AG04450 (cell line): ENCODE data around the gene MOV10L1. TPM values are rescaled to one million over a fixed set of nuclear protein-coding genes. Genes with fewer than 3 reads are reported as not detected.

Experiments used
- CTCF ChIA-PET: fragments of 300-600, 350-600 bp; formaldehyde crosslinking; extraction: SDS; loops from one replicate; lab custom pipeline; 2022; ENCODE audit warnings: antibody characterized with exemption, inconsistent platforms; lab: Charles Lee
- POLR2A ChIA-PET: fragments of 350-600 bp; formaldehyde crosslinking; extraction: SDS; loops from one replicate; lab custom pipeline; 2021; ENCODE audit warnings: antibody characterized with exemption, inconsistent platforms; lab: Yijun Ruan, JAX
- DNase-seq: peaks from one replicate; pipeline ENCODE4 v3.0.0-alpha.2; 2011; ENCODE audit warnings: low read depth, low spot score
- H3K27ac ChIP-seq: one replicate; pipeline ENCODE4 v1.5.1; 2012; ENCODE audit warnings: low read depth, low read length, control low read depth
- H3K27me3 ChIP-seq: one replicate; pipeline ENCODE4 v1.6.0; 2012; ENCODE audit warnings: low read length; ENCODE audit not compliant: control insufficient read depth, insufficient read depth
- H3K4me3 ChIP-seq: 2 replicates; pipeline ENCODE4 v1.5.1; 2011; ENCODE audit warnings: mild to moderate bottlenecking, low read depth, low read length, control low read depth
- H3K9me3 ChIP-seq: 2 replicates; pipeline ENCODE4 v1.5.1; 2012; ENCODE audit warnings: low read length; ENCODE audit not compliant: control insufficient read depth, insufficient read depth
- CTCF ChIP-seq: IDR thresholded peaks from 2 replicates; pipeline ENCODE4 v1.5.1; 2011; ENCODE audit warnings: low read depth, low read length, control low read depth, inconsistent platforms
- polyA plus RNA-seq: library from polyadenylated mRNA; depleted of rRNA; stranded (reverse); fragments of >200 nt; gene quantifications from 2 replicates; pipeline ENCODE4 v1.2.3, GENCODE V29; 2011

MOV10L1 gene
- polyA plus RNA-seq, 1 experiment, result 4.2 TPM

- no peak overlapping the region for H3K4me3 ChIP-seq
- no peak for DNase-seq
- ChIA-PET POLR2A (no interaction called here), CTCF (no interaction called here)
- peaks cover 13% of the 10 kb centered on the region; the same call in 1 of the 2 replicates for H3K9me3 ChIP-seq
- no peaks in the 10 kb centered on the region for H3K27me3 ChIP-seq
- TF ChIP-seq CTCF, result no peak
- no peak overlapping the region for H3K27ac ChIP-seq
Observed at GRCh38 chr22:50178871-50179869, 89.4 kb downstream of the MOV10L1 start.

GRCh38 chr22:50179937-50180726 is 90.3 kb downstream of the MOV10L1 start:
- peaks cover 13% of the 10 kb centered on the region; the same call in 1 of the 2 replicates for H3K9me3 ChIP-seq
- DNase-seq, result no peak
- no peaks in the 10 kb centered on the region for H3K27me3 ChIP-seq
- CTCF ChIA-PET, result no interaction called here
- TF ChIP-seq CTCF, result no peak
- POLR2A ChIA-PET, result no interaction called here
- no peak overlapping the region for H3K27ac ChIP-seq
- H3K4me3 ChIP-seq, result no peak overlapping the region

GRCh38 chr22:50180727-50181521 is 91.1 kb downstream of the MOV10L1 start:
- Histone ChIP-seq H3K27me3 (no peaks in the 10 kb centered on the region), H3K9me3 (peaks cover 13% of the 10 kb centered on the region; the same call in 1 of the 2 replicates), H3K27ac (no peak overlapping the region), H3K4me3 (no peak overlapping the region)
- CTCF ChIA-PET, result no interaction called here
- POLR2A ChIA-PET, result no interaction called here
- TF ChIP-seq CTCF, result no peak
- no peak for DNase-seq

GRCh38 chr22:50182176-50183081 is 92.6 kb downstream of the MOV10L1 start:
- ChIA-PET CTCF (no interaction called here), POLR2A (no interaction called here)
- H3K27ac ChIP-seq, result no peak overlapping the region
- DNase-seq, result no peak
- H3K27me3 ChIP-seq, result no peaks in the 10 kb centered on the region
- TF ChIP-seq CTCF, result no peak
- no peak overlapping the region for H3K4me3 ChIP-seq
- H3K9me3 ChIP-seq, result peaks cover 7% of the 10 kb centered on the region; the same call in 1 of the 2 replicates
